GM21423 (cell line): ENCODE results near the gene MACO1.
"Not testable (repeated sequence)": the region's sequence is repeated elsewhere in the genome, so short reads cannot be mapped to it uniquely, and the experiment has no call there.

Experiments
- ATAC-seq: cut with Tn5 transposase; IDR thresholded peaks from one replicate; pipeline ENCODE4 v1.9.1; 2021; ENCODE audit warnings: mild to moderate bottlenecking, moderate library complexity; ENCODE audit not compliant: unreplicated experiment

MACO1 gene

DNA sequence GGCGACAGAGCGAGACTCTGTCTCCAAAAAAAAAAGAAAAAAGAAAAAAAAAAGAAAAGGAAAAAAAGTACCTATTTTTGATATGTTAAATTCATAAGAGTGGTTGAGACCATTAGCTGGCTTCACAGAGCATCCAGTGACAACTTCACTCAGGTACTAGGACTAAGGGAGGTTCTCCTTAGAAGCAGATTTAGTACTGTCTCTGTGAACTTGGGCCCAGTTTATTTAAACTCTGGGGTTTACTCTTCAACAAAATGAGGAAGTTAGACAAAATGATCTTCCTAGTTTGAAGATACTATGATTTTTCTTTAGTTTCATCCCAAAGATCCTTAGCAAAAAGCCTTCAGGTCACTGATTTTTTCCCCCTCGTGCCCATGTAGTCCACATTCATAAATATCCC lies 21.2 kb downstream of the MACO1 start:
- no peak for ATAC-seq

DNA sequence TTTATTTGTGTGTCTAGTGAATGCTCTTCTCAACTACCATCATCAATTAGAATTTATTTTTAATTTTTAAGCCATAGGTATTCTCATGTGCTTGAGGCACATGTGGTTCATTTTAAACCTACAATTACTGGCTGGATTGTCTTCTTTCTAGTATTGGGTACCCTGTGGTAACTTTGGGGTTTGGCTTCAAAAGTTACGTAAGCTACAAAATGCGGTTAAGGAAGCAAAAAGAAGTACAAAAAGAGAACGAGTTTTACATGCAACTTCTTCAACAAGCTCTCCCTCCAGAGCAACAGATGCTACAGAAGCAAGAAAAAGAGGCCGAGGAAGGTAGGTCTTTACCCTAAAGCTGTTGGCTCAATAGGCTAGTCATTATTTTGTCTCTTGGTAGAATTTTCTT lies 25.8 kb downstream of the MACO1 start:
- ATAC-seq = no peak

DNA sequence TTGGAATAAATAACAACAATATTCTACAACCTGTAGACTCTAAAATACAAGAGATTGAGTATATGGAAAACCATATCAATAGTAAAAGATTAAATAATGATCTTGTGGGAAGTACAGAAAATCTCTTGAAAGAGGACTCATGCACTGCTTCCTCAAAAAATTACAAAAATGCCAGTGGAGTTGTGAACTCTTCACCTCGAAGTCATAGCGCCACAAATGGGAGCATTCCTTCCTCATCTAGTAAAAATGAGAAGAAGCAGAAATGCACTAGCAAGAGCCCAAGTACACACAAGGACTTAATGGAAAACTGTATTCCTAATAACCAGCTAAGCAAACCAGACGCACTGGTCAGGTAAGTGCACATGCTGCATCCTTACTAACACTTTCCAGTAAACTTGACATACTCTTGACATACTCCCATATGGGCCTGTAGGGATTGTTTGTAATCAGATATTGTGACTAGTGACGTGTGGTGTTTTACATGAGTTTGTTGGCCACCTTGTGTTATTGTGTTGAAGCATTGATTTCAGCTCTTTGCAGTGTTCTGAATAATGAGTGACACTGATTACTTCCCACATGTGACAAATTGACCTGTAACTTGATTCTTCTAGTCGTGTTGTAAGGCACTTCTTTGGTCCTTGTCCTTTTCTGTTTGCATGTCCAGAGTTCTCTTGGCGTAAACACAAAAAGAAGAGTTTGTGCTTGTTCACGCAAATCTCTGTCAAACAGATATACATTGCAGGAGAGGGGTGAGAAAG lies 28.0 kb downstream of the MACO1 start:
- ATAC-seq = no peak

DNA sequence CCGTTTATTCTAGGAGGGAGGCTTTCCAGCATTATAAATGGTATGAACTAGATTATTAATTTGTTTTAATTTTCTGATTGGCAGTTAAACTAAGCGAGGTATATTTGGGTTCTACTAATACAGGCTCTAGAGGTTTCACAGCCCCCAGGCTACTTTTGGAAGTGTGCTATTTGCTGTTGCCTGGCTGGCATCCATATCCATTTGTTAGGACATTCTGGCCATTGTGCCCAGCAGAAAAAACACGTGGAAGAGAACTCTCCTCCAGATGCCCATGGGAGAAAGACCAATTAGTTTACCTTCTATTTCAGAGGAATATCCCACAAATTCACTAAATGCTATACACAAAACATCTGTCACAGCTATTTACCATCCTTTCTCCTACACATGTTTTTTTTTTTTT lies 29.3 kb downstream of the MACO1 start:
- ATAC-seq = no peak

DNA sequence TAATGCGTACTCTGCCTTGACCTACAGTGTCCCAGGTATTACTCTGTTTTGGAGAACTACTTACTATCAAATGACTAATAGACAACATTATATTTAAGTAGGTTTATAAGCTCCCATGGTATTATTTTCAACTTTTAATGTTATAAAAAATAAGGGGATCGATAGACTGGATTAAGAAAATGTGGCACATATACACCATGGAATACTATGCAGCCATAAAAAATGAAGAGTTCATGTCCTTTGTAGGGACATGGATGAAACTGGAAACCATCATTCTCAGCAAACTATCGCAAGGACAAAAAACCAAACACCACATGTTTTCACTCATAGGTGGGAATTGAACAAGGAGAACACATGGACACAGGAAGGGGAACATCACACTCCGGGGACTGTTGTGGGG lies 30.1 kb downstream of the MACO1 start:
- not testable (repeated sequence) for ATAC-seq

DNA sequence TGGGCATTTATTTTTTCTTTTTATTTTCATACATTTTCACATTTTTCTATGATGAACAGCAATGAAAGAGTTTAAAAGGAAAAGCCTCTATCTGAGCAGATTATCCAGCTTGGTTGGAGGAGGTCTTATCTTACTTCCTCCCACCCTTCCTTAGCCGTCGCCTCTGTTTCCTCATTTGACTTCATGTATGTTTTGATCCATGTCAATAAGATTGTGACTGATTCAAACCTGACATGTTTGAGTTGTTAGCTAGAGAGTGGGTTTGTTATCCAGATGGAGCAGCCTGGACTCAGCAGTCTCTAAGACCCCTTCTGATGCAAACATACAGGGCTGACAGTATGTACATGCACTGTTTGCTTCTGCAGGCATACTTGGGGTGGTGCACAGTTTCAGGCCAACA lies 31.2 kb downstream of the MACO1 start:
- no peak for ATAC-seq

DNA sequence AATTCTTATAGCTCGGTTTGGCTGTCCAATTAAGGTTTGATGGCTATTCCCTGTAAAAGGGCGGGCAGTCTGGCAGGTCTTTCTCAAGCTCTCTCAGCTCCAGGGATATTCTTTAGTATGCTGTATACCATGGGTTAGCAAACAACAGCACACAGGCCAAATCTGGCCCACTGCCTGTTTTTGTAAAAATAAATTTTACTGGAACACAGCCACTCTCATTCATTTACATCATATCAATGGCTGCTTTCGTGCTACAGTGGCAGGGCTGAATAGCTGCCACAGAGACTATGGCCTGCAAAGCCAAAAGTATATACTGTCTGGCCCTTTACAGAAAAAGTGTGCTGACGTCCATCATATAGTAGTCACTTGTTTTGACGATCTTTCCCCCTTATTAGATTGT lies 32.0 kb downstream of the MACO1 start:
- no peak for ATAC-seq

DNA sequence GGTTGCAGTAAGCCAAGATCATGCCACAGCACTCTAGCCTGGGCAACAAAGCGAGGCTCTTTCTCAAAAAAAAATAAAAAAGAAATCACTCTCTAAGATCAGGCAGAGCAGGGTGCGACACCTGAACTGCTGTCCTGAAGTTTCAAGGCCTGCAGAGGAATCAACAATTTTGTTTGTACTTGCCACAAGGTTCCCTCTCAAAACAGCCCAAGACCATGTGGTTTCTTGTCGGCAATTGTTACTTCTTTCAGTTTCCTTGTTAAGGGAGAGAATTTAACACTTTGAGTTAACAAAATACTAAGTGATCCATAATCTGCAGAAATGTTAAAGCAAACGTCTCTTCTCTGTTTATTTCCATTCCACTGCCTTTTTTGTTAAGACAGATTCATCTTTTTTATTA lies 36.5 kb downstream of the MACO1 start:
- ATAC-seq = no peak

DNA sequence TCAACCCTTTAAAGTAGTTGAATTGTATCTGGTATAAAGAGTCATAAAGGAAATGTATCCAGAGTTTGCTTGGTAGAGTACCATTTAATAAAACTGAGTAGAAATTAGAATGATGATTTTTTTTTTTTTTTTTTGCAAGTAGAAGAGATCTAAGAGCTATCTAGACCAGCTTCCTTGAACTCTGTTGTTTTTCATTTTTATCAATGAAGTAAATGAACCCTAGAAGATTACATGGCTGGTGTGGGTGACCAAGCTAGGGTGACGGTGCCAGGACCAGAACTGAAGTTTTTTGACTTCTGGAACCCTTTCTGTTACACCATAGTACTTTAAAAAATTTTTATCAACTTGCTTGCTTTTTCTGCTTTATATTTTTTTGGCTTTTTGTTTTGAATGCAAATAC lies 36.9 kb downstream of the MACO1 start:
- ATAC-seq = no peak

DNA sequence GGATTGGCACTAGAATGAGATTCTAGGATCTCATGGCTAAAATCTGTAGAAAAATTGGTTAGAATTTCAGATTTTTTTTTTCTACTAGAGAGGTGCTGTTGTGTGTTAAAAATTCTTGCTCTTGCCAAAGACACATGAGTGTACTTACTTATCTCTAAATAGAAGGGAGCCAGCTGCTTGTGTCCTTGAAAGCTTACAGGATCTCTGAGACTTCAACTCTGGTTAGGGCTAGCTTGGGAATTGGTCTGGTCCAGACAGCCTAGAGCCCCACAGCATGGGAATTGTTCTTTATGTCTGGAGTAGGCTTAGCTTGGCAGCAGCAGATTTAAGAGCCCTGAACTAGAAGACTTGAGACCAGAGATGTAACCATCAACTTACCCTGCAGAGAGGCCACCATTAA lies 37.3 kb downstream of the MACO1 start:
- ATAC-seq = no peak

DNA sequence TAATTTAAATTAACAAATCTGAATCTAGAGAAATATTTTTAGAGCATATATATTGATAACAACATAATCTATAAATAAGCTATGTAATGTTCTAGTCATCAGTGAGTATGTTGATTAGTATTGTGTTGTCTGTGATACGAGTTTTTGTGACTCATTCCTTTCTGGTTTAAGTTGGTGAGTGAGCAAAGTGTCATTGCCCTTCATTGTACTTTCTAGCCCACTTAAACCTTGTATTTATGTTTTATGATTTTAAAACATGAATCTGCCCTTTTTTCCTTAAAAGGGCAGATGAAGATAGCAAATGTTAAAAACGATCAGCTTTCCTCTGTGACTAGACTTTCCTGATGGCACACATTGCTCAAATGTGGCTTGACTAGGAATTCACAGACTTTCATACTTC lies 38.5 kb downstream of the MACO1 start:
- no peak for ATAC-seq

DNA sequence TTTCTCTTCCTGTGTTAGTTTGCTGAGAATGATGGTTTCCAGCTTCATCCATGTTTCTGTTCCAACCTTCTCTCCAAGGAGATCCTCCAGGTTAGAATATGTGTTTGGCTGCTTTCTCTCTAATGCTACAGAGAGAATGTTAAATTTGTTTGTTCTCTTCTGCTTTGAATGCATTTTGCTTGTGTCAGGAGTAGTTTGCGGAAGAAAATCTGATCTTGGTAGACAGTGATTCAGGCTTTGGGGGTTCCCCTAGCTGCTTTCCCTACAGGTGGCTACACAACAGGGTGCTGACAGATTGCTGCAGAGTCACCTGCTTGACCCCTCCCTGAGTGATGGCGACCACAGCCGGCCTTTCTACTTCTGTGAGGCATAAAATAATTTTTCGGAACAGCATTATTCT lies 41.8 kb downstream of the MACO1 start:
- ATAC-seq = no peak

DNA sequence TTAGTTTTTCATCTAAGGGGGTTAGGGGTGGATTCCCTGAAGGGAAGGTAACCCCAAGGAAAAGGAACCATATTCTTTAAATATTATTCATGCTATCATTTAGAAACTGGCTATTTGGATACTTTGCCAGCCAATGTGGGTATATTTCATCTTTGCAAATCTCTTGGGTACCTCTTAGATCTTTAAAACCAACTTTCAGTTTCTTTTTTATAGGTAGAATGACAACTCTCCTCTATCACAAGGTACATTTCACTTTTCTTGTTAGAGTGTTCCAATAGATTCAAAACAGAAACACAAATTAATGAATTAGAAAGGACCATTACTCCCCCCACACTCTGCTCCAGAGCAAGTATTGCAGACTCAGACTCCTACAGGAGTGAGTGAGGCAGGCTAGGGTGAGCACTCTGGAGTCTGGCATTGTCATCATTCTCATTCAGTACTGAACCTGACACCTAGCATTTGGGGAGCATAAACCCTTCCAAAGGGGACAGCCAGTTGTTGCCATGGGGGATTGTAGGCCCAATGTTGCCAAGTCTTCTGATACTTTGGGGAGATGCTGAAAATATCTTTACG lies 43.0 kb downstream of the MACO1 start:
- no peak for ATAC-seq

DNA sequence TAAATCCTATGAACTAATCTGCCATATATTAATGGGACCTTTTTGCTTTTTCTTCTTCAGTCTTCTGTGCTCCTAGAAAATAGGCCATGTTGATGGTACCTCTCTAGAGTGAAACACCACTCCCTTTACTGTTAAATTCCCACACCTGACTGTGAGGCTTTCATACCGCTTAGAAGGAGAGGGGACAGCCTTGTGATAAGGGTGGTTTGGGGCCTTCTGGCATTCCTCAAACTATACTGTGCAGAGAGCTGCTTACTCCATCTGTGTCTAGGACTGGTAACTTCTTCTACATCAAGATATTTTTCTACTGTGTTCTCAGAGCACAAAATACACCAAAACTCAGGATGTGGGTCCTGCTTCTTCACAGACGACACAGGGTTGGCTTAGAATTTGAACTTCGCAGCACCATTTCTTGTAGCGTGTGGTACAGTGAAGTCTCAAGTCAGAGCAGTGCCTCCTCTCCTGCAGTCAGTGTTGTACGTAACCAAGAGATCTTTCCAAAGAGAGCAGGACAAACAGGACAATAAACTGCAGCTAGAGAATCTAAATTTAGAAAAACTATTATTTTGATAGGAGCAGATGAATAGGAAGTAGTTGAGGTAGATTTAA lies 43.8 kb downstream of the MACO1 start:
- no peak for ATAC-seq

DNA sequence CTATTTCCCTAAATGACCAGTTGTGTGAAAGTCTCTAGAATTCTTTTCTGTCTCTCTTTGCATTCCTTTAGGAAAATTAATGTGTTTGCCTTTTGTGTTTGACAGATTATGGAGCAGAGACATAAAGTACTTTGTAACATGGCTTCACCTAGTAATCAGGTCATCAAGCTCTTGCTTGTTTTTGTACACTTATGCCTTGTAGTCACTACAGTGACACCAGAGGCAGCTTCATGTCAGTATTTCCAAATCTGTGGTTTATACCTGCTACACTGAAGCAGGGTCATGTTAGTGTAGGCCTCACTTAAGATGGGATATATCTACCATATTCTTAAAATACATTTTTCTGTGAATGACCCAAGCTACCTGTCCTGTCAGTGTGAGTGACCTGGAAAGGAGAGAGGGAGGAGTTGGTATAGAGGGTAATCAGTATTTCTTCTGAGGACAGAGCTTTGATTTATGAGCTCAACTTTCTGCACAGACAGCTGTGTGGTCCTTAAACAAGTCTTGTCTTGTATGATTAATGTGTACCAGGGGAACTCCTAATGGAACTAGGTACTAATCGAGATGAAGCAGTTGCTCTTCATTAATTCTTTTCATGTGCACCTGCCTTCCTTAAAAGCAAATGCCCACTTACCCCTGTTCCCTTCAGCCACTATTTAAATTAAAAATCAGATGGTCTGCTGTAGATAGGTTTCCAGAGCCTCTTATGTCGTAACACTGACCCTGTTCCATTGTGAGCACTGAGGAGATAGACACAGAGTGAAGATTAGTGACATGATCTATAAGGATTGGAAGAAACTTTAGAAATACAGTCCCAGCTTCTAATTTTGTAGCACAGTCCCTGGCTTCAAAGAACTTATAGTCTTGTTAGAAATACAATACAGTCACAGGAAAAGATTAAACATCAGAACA lies 45.7 kb downstream of the MACO1 start:
- no peak for ATAC-seq

DNA sequence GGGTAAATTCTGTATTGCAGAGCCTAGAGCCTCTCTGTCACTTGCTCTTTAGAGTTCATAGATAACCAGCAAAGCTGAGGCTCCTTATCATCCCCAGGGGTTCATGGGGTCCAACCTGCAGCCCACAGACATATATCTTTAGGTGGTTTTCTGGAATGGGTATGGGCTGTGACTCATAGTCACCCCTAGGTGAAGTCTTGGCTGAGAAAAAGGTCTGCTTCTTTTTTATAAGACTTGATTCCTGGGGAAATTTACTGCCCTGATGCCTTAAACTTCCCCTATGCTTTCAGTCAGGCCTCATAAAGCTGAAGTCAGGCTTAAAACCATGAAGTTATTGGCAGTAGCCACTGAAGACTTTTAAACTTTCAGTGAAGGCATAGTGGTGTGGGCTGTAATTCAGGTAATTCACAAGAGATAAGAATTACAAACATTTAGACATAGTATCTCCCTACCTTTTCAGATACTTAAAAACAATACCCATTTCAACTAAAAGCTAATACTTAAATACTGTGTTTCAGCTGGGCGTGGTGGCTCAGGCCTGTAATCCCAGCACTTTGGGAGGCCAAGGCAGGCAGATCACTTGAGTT lies 46.8 kb downstream of the MACO1 start:
- ATAC-seq = no peak

DNA sequence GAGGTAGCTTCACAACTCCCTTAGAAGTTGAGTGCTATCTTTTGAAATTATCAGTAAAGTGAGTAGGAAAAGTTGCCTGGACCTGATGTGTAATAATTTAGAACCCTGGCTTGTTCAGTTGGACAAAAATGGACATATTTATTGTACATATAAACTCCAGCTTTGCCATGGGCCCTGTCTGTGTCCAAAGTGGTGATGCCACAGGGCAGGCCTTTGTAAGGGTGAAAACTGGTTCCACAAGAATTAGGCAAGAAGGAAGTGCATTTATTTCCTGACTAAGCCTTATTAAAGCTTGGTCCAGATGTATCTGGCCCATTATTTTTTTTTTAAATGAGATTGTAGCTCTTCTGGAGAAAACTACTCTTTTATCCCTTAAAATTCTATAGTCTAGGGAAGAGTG lies 47.9 kb downstream of the MACO1 start:
- ATAC-seq = no peak

DNA sequence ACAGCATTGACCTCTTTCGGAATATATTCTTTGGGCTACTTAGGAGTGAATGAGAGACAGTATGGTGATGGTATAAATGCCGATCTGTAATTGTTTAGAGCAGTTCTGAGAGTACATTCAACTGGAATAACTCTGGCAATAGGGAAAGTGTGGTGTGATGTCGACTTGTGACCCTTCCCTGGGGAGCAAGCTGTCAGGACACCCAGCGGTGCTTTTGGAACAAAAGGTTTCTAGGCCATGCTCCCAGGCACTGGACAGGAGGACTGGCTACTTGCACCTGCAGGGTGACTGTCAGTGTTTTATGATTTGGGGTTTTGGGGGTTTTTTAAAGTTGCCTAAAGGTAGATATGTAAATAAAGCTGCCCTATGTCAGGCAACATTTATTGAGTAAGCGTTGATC lies 50.9 kb downstream of the MACO1 start:
- no peak for ATAC-seq

DNA sequence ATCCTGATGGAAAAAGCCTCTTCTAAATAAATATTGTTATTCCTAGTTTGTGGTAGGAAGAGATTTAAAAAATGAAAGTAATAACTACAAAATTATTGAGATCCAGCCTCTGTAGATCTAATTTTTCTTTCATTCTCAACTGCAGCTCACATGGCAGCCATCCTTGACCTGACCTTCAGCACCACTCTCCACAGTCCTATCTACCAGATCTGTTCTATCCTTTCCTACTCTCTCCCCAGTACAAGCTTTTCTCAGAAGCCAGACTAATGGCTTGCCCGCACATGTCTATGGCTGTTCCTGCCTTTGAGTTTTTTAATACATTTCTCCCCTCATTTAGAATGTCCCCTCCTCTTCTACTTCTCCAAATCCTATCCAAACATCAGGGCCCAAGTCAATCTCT lies 51.5 kb downstream of the MACO1 start:
- ATAC-seq = no peak

DNA sequence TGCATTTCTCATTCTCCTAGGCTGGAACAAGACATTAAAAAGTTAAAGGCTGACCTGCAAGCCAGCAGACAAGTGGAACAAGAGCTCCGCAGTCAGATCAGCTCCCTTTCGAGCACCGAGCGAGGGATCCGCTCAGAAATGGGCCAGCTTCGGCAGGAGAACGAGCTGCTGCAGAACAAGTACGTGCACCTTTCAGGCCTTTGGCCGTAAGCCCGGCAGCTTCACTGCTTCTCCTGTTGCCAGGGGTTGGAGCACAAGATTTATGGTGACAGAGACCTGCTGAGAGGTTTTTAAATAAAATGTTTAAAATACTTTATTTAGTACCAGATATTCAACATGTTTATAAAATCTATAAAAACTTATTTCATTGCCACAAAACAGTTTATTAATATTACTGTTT lies 53.4 kb downstream of the MACO1 start:
- ATAC-seq = no peak

DNA sequence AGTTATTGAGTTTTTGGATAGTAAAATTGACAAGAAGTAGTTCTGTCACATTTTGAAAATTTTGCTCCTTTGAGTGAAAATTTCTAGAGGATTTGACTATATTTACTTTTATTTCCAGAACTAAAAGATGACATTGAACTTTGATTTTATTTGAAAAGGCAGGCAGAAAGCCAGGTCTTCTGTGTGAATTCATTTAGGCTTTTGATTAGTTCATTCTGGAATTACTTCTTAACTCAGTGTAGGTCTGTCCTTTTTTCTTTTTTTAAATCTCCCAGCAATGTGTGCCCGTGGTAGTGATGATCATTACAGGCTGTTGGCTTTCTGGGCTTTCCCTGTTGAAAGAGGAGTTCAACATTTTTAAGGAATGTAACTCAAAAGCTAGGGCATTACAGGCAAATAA lies 53.8 kb downstream of the MACO1 start:
- ATAC-seq = no peak
